GM21526 (cell line): ENCODE results near the gene PCOLCE2.
"Not testable (repeated sequence)": the region's sequence is repeated elsewhere in the genome, so short reads cannot be mapped to it uniquely, and the experiment has no call there.

Experiments used
- ATAC-seq: cut with Tn5 transposase; IDR thresholded peaks from one replicate; pipeline ENCODE4 v1.9.1; 2021; ENCODE audit warnings: moderate library complexity; ENCODE audit not compliant: unreplicated experiment, low FRiP score

Gene PCOLCE2

DNA sequence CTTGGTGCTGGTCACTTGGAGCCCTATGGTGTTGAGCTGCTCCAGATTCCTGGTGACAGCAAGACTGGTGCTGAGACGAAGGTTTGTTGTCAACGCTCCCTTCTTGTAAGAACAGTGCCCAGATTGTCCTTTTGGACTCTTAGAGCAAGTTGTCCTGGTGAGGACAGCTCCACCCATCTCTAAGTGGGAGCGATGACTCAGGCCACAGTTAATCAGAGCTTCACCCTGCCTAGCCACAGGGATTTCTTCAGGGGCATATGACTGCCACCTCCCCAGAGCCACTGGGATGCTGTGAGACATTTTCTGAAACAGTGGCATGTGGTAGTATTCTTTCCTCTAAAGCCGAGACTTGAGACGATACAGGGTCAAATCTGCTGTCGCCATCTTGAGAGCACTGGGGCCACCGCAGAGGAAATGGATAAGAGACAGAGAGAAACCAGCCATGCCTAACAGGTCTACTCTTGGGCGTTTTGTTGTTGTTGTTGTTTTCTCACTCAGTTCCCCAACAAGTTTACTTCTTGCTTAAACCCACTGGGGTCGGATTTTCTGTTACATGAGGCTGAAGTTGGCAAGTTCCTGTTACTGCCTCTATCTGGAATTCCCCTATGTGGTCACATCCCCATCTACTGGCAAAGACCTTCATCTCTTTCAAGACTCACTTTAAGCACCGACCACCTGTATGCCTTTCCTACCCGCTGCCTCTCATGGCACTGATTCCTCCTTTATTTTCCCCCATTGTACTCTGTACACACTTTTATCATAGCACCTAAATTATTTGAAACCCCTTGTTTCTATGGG lies 16.0 kb upstream of the PCOLCE2 start:
- no peak for ATAC-seq

DNA sequence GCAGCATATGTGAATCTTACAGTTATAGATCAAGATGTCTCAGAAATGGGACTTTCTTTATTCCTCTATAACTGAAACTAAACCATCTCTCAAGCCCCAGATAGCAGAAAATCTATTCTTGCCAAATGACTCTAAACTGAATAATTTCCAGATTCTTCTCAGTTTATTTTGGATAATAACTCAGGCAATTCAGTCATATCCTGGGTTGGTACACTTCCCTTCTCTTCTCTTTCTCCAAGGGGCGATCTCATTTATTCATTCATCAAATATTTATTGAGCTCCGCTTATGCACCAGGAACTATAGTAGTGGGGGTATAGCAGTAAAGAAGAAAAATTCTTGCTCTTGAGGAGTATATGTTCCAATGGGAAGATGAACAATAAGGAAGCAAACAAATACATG lies 13.5 kb upstream of the PCOLCE2 start:
- ATAC-seq: no peak

DNA sequence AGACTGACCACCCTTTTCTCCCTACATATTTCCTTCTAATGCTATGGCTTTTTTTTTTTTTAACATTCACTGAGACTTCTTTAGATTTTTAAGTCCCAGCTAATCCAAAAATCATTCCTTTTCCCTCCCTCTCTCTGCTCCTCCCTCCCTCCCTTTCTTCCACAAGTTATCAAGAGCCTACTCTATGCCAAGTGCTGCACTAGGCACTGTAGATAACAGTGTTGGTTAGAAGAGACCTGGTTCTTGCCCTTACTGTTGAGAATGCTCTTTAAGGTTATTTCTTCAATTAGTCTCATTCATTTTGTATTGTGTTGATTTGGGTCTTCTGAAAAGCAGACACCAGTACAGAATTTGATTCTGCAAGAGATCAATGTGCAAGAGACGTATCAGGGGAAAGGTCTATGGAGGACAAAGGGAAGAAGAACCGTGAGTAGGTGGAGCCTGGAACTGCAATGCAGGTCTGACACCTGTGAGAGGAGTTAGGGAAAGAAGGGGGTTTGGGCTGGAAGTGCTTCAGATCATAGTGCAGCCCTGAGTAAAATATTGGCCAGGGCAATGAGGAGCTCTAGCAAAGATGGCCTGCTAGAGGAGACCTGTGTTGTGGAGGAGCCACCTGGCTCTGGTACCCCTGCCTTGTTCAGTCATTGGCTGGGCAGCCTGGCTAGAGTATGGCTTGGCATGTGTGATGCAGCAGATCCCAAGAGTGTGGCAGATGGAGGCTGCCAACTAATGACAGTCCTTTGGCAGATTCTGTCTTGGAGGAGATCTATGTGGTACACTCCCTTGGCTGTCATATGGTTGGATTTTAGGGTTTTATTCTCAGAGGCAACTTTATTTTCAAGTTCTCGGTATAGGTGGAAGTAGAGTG lies 9.7 kb upstream of the PCOLCE2 start:
- no peak for ATAC-seq

DNA sequence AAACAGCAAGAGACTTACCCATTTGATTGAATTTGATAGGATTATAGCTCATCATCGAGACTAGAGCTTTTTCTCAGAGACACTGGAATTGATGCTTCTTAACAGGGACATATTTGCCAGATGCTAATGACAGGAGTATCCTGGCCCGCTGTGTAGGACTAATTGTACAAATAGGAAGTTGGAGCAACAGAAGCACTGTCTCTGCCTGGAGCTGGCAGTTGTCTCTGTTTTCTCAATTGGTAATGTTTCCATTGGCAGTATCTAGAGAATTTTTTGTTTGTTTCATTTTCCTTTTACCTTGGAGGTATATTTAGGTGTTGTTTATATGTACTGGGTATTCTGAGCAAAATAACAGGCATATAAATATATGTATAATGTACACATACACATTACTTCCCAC lies 8.9 kb upstream of the PCOLCE2 start:
- ATAC-seq: no peak

DNA sequence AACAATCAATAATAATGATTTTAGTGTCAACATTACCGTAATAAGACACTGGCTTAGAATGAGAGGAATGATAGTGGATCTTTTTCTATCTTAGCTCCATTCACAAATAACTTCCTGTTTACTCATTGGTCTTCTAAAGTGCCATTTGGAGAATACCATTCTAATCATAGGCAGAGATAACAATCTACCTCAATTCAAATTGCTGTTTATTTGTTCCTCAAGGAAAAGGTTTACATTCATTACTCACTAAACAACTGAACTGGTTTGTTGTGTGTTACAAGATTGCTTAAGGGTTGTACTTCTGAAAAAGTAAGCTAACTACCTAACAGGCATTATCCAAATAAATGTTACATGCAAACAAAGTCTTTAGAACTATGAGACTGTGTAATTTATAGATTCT lies 8.1 kb upstream of the PCOLCE2 start:
- no peak for ATAC-seq

DNA sequence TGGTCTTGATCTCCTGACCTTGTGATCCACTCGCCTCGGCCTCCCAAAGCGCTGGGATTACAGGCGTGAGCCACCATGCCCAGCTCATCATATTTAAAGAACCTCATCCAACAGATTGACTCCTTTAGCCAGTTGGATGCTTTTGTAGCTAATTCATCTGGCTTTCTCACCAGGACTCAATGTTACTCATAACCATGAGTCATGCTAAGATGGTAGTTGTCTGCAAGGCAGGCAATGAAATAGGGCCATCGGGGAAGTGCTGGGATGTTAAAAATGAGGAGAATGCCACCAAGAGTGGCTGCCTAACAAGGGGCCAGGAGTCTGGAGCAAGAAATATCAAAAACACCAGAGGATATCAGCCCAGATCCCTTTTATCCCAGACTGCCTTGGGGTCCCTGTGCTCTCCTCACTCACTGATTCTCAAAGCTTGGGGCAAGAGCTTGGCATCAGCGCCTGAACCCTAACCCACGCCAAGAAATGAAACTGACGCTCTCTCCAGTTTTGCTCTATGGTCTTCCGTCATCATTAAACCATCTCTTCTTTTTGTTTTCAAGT lies 7.4 kb upstream of the PCOLCE2 start:
- ATAC-seq: no peak

DNA sequence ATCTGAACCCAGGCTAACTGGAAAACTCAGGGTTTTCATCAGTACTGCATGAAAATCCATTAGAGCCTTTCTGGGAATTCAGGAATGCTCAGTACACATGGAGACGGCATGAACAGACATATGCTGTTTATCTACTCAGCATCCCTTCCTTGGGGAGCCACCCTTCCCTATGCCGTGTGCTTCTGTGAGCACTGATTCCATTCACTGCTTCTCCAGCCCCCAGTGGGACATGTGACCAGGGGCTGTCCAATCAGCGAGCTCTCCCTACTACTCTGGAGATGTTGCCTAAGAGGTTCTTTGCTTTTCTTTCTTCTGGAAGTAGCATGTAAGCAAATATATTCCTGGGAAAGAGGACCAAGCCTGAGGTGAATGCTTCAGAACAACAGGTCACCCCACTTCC lies 5.6 kb upstream of the PCOLCE2 start:
- ATAC-seq: no peak

DNA sequence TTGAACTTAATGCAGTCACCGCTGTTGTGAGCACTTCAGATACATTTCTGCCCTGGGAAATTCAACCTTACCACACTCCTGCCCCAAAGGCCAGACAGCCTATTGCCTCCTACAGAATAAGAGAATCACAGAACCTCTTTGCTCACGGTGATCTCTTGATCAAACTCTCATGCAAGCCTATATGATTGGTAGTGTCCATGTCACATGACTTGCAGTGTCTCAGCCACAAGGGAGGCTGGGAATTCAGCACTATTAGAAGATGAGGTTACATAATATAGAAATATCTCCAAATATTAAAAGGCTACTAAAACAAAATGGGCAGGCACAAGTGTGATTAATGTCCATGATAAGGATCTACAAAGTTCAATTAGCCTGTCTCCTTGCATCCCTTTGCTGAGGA lies 3.8 kb upstream of the PCOLCE2 start:
- no peak for ATAC-seq

DNA sequence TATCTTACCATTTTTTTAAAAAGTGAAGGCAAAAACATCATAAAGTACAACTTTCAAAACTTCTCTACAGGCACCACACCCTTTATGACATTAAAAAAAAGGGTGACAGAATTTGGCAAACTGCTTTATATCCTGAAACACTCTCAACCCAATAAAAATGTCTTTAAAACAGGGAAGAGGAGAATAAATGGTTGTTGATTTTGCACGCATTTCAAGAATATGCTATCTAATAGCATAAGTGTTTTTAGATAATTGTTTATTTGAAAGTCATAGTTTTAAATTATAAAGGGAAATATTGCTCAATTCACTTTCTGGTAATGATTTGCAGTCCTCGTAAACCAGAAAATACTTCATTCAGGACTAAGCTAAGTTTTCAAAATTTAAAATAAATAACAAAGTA lies 1.7 kb upstream of the PCOLCE2 start:
- no peak for ATAC-seq

DNA sequence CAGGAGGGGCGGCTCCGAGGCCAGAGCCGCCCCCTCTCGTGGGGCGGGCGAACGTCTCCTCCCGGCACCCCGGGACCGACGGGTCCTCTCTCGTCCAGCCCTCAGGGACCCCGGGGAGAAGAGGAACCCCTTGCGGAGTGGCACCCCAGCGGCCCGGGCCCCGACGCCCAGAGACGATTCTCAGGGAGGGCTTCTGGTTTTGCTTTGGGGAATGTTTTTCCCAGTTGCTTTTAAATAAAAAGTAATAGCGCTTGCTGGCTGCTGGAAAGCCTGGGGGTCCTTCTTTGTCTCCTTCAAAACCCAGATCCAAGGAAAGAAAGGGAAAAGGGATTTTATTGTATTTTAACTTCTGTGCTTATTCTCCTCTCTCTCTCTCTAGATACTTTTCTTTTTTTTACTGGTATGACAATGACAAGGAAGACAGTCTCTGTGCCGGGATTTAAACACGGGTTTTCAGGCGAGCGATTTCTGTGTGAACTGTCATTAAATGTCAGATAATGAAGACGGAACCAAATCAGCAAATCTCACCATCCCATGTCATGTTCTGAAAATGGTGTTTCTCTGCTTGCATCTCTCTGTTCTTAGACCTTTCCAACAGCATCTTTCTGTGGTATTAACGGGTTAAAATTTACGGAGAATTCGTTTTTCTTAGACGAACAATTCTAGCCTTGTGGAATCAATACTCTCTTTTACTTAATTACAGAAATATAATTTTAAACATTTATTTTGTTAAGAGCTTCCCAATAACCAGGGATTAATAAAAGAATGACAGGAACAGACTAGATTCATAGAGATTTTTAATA lies 530 bp upstream of the PCOLCE2 start:
- ATAC-seq: no peak

DNA sequence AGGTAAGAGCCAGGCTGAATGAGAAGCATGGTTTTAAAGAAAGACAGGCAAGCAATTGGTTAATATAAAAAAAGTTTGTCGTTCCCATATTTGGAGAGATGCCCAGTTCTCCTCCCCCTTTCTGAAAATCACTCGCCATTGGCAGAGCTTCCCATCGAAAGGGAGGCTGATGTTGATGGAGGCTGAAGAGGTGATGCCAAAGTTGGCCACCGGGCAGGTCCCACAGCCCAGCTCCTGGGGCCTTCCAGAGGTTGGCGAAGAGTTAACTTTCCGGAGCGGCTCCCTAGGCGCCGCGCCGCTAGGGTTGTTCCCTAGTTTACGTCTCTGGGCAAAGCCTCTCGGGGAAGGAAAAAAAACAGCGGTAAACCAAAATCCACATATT lies 793 bp downstream of the PCOLCE2 start:
- ATAC-seq: no peak

DNA sequence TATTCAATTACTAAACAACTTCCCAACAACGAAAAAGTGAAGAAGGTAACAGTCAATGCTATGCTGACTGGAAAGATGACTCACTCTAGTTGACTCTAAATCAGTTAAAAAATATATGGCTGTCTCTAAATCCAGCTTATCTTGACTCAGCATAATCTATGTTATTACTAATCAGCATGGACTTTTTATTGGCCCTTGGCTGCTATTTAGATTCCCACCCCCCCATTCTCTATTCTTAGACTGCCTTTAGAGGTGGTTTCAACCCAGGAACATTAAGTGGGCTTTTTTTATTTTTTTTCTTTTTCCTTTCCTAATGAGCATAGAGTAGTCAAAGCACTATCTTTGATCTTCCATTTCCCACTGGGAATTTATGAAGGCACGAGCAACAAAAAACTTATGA lies 1.9 kb downstream of the PCOLCE2 start:
- no peak for ATAC-seq

DNA sequence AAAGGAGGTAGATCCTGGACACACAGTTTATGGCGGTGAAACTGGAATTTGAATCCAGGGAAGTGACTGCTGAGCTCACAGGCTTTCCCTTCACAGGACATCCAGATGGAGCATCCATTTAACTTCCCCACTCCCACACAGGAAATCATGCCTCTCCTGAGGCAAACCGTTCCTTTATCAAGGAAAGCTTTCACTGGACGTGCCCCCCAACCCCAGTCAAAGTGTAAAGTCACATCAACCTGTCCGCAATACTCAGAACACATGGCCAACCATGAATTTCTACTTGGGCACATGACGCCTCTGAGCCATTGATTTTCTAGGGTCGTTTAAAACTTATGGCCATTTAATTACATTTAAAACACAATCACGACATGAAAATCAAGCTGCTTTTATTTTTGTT lies 2.9 kb downstream of the PCOLCE2 start:
- ATAC-seq: no peak

DNA sequence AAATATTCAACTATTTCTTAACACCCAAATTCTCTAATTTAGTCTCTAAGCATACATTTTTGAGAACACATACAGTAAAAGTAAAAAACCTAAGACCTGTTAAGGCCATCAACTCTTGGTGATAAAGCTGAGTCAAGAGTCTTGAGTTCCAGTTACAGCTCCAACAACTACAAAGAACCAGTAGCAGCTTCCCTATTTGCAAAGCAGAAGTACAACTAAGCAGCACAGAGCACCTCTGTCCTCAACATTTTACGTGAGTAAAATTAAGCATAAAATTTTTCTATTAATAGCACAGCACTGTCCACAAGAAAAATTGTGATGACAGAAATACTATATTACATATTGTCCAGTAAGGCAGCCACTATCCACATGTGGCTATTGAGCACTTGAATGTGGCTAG lies 4.4 kb downstream of the PCOLCE2 start:
- ATAC-seq: no peak

DNA sequence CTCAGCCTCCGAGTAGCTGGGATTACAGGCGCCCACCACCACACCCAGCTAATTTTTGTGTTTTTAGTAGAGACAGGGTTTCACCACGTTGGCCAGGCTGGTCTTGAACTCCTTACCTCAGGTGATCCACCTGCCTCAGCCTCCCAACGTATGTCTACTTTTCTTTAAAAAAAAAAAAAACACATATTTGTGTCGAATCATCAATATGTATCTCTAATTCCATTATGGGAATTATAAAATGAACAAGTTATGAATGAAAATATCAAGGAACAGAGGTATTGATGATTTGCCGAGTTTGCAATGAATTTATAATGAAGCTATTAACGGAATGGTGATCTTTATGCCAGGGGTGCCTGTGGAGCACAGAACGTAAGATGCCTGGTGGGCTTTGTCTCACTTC lies 5.3 kb downstream of the PCOLCE2 start:
- not testable (repeated sequence) for ATAC-seq

DNA sequence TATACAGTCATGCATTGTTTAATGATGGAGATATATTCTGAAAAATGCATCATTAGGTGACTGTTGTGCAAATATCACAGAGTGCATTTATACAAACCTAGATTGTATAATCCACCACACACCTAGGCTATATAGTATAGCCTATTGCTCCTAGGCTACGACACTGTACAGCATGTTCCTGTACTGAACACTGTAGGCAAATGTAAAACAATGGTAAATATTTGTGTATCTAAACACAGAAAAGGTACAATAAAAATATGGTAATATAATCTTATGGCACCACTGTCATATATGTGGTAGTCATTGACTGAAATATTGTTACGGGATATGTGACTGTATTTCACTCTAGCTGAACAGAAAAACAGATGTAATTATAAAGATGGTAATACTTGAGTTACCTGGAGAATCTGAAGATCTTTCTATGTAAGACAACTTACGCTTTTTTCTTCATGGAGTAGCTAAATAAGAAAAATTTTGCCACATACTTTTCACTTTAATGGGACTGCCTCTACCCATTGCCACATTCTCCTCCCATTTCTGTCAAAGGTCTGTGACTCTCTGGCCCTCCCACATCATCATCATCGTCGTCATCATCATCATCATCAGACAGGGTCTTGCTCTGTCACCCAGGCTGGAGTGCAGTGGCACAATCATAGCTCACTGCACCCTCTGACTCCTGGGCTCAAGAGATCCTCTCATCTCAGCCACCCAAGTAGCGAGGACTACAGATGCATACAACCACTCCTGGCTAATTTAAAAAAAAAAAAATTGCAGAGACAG lies 7.2 kb downstream of the PCOLCE2 start:
- ATAC-seq: no peak

DNA sequence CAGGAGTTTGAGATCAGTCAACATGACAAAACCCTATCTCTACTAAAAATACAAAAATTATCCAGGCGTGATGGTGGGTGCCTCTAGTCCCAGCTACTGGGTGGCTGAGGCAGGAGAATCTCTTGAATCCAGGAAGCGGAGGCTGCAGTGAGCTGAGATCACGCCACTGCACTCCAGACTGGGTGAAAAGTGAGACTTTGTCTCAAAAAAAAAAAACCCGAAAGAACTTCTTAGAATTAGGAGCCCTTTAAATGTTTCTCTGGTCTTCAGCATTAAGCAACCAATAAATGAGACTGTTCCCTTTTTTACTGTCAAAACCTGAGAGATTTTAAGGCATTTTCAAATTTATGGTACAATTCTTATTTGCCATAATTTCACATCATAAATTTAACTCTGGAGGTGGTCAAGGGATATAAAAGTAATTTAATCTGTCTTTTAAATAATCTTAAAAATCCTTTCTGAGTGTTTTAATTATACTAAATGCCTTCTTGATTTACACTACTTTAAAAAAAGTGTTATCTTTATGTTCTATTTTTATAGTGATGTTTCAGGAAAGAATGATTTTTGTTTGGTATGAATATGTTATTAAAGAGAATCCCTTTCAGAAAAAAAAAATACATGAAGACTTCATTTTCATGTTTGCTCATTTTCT lies 10.1 kb downstream of the PCOLCE2 start:
- no peak for ATAC-seq

DNA sequence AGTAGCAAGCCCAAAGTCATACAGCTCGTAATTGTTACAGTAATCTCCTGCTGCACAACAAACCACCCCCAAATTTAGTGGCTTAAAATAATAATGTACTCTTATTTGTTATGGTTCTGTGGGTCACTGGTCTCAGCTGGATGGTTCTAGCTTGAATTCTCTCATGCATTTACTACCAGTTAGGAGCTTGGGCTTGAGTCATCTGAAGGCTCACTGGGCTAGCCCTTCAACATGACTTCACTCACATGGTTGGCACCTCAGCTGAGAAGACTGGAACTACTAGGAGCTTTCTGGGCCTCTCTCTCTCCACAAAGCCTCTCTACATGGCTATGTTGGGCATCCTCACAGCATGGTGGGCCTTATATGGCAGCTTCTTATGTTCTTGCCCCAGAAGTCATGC lies 12.5 kb downstream of the PCOLCE2 start:
- no peak for ATAC-seq

DNA sequence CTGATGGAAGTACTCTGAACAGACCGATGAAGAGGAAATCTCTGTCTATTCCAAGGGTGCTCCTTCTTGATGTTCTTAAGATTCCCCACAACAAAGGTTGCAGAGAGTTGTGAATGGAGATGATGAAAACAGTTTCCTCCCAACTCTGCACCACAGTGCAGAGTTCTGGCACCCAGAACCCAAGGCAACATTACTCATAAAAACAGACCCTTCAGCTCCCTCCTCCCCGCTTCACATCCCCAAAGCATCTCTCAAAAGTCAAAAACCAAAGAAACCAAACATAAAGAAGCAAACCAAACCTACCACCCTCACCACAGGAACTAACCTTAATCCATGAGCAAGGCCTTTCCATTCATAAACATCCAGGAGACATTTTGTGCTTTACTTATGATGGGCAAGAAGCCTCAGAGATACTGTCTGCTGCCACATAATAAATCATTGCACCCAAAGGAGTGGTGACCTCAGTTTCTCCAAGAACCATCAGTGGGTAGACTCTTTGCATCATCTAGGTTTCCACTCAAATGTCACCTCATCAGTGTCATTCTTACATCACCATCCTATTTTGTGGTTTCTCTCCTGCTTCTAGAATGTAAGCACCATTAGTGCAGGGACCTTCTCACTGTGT lies 13.2 kb downstream of the PCOLCE2 start:
- ATAC-seq: no peak
